Heart right ventricle (tissue), 16 donors: Measurements from ENCODE around the gene NPHP4. TPM values are rescaled to one million over a fixed set of nuclear protein-coding genes. Genes with fewer than 3 reads are reported as not detected.

ENCODE experiments used
- ATAC-seq, 8 donors: fragments of 200-7000 bp; cut with Tn5 transposase; one replicate each; pipeline ENCODE4 v1.9.1; 2020; ENCODE audit warnings: mild to moderate bottlenecking in 8 of 8, moderate library complexity in 8 of 8, moderate number of reproducible peaks in 1 of 8
- DNase-seq, 2 donors: peaks; one replicate each; pipeline ENCODE4 v3.0.0-alpha.2; 2020
- H3K27ac ChIP-seq, 10 donors: fragments of 200-600 bp; sonication (generic) in 2 of 10; one replicate each; pipeline versions ENCODE4 v1.5.0 to v1.8.0; 2020 to 2022; ENCODE audit warnings: mild to moderate bottlenecking in 3 of 10
- H3K27me3 ChIP-seq, 7 donors: fragments of 200-600 bp; one replicate each; pipeline ENCODE4 v1.8.0; 2021 to 2022; ENCODE audit warnings: mild to moderate bottlenecking in 2 of 7
- H3K36me3 ChIP-seq, 9 donors: fragments of 200-600 bp; sonication (generic) in 1 of 9; one replicate each; pipeline versions ENCODE4 v1.5.0 to v1.8.0; 2020 to 2022; ENCODE audit warnings: mild to moderate bottlenecking in 2 of 9
- H3K4me1 ChIP-seq, 9 donors: fragments of 200-600 bp; sonication (generic) in 1 of 9; one replicate each; pipeline versions ENCODE4 v1.5.0 to v1.8.0; 2020 to 2022; ENCODE audit warnings: mild to moderate bottlenecking in 4 of 9
- H3K4me3 ChIP-seq, 10 donors: fragments of 200-600 bp; sonication (generic) in 2 of 10; one replicate each; pipeline versions ENCODE4 v1.5.0 to v1.8.0; 2020 to 2022; ENCODE audit warnings: mild to moderate bottlenecking in 7 of 10, moderate library complexity in 2 of 10
- H3K9me3 ChIP-seq, 11 donors: fragments of 200-600 bp in 10 of 11; sonication (generic) in 2 of 11; one replicate each; pipeline versions ENCODE4 v1.5.0 to v1.8.0; 2013 to 2022; ENCODE audit warnings: mild to moderate bottlenecking in 2 of 11, control low read depth in 1 of 11, moderate library complexity in 1 of 11
- WGBS, 2 donors: extraction: QIAGEN DNeasy Blood & Tissue Kit; methylation state at CpG; one replicate each; pipeline ENCODE4 v1.1.7; 2013; ENCODE audit warnings: inconsistent platforms in 1 of 2; 5-methylcytosine and 5-hydroxymethylcytosine counted together
- intact Hi-C, 10 donors: fragments of 100-400 bp; cut with DNase I; formaldehyde crosslinking; loops; one replicate each; pipeline versions ENCODE4 v1.11.1 to v1.14.2; 2022
- polyA plus RNA-seq, 2 donors: library from polyadenylated mRNA; stranded (reverse); fragments of 200-250 nt; gene quantifications; one replicate each; pipeline ENCODE4 v1.2.3, GENCODE V29; 2013
- total RNA-seq, 10 donors: library from RNA; stranded (reverse); fragmentation: NEBNext Ultra II Directional in 3 of 10; extraction: Animal tissue kit (Norgen Biotek cat#: 25700) in 3 of 10; gene quantifications; one replicate each; pipeline versions ENCODE4 v1.2.1 to v1.2.4, GENCODE V29; 2021 to 2023
- TF ChIP-seq, protein P1 (sequence below), 9 donors: fragments of 200-600 bp; sonication (generic) in 2 of 9; IDR thresholded peaks; one replicate each; pipeline versions ENCODE4 v1.5.0 to v1.8.0; 2021 to 2022; ENCODE audit warnings: antibody characterized with exemption in 9 of 9, mild to moderate bottlenecking in 5 of 9, moderate library complexity in 1 of 9
- donor health status: Arrhythmogenic right ventricular cardiomyopathy.
- donor health status: ischemic (EF 13 %, LVEDD 7.1; RV severe dilation, severe dysfunction).
- donor health status: healthy with polysubstance abuse.
- donor health status: DM: no; HTN: yes; CAD: no.
- donor health status: DM: no; HTN: no; CAD: no.
- donor health status: ischemic (EF 25% LVEDD 6.9; RV normal size, moderate dysfunction).
- donor health status: ischemic (EF 25% LVEDD 5.7; RV mildly dilated, moderate dysfunction).
- donor health status: healthy.
- donor health status: DM: yes; HTN: yes; CAD: no.
- donor health status: Ischemic cardiomyopathy.
- donor health status: ischemic (EF 35%, LVEDD 5.7; RV mildly dilated, moderate dysfunction).
- donor health status: nonischemic (EF 11% LVEDD 7.7; RV severe dilation, severe dysfunction).
- donor health status: DM: yes; HTN: yes; CAD: no.
- donor health status: PGD.
- donor health status: ischemic (EF 29% LVEDD 5.4; RV normal size, mild dysfunction).
- donor health status: nonischemic (EF 23%, LVEDD 6.1; RV moderate dilation, normal function).

Gene NPHP4
- total and polyA plus RNA-seq, 12 donors: 2.4 to 5.7 (median 3.3) TPM

- TF ChIP-seq, protein P1, sequence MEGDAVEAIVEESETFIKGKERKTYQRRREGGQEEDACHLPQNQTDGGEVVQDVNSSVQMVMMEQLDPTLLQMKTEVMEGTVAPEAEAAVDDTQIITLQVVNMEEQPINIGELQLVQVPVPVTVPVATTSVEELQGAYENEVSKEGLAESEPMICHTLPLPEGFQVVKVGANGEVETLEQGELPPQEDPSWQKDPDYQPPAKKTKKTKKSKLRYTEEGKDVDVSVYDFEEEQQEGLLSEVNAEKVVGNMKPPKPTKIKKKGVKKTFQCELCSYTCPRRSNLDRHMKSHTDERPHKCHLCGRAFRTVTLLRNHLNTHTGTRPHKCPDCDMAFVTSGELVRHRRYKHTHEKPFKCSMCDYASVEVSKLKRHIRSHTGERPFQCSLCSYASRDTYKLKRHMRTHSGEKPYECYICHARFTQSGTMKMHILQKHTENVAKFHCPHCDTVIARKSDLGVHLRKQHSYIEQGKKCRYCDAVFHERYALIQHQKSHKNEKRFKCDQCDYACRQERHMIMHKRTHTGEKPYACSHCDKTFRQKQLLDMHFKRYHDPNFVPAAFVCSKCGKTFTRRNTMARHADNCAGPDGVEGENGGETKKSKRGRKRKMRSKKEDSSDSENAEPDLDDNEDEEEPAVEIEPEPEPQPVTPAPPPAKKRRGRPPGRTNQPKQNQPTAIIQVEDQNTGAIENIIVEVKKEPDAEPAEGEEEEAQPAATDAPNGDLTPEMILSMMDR (IDR thresholded peaks at IDR 0.05): peak; percentile 27 to 74 (median 64)
- no peak for DNase-seq
- Histone ChIP-seq H3K4me1 (peaks cover 0 to 6% (median 0%) of the 10 kb centered on the region in 9 donors), H3K36me3 (peaks cover 0 to 4% (median 0%) of the 10 kb centered on the region in 9 donors), H3K9me3 (no peaks in the 10 kb centered on the region), H3K27ac (no peak overlapping the region), H3K27me3 (no peaks in the 10 kb centered on the region), H3K4me3 (no peak overlapping the region)
- WGBS, 2 donors: 50 to 54% methylated on average over 11 of the region's 11 CpGs
- ATAC-seq: peak in 5 of 8 donors; percentile 27 to 61 (median 53)
- intact Hi-C loops: loop anchor here in 5 of 10 donors (1.0 to 10.0 kb wide), 4 partner anchors 404 to 1261 kb away; partner anchors contain the start of gene AJAP1 (in 1 of the 5)
Observed at GRCh38 chr1:5915587-5916571, 76.3 kb downstream of the NPHP4 start.

- Histone ChIP-seq H3K4me3 (no peak overlapping the region), H3K4me1 (peaks cover 0 to 6% (median 0%) of the 10 kb centered on the region in 9 donors), H3K27me3 (no peaks in the 10 kb centered on the region), H3K36me3 (peaks cover 0 to 4% (median 0%) of the 10 kb centered on the region in 9 donors), H3K27ac (no peak overlapping the region), H3K9me3 (no peaks in the 10 kb centered on the region)
- intact Hi-C loops: loop anchor here in 5 of 10 donors (1.0 to 10.0 kb wide), 3 partner anchors 403 to 1260 kb away; partner anchors contain the start of gene AJAP1 (in 1 of the 5)
- TF ChIP-seq, protein P1 (IDR thresholded peaks at IDR 0.05): no peak
- ATAC-seq: no peak
- DNase-seq: no peak
- 88 to 90% methylated on average over 14 of the region's 14 CpGs for WGBS, 2 donors
Observed at GRCh38 chr1:5914676-5915365, 77.4 kb downstream of the NPHP4 start.

DNA sequence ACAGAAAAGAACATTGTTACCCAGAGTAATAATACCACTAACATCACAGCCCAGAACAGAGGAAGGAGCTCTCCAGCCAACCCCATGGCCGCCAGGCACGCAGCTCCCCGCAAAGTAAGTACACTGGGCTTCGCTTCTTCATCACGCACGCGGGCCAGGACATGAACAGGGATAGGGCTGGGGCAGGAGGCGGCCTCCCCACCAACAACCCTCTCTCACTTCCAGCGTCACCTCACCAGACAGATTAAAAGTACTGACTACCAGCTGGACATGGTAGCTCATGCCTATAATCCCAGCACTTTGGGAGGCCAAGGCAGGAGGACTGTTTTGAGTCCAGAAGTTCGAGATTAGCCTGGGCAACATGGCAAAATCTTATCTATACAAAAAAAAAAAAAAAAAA lies 78.3 kb downstream of the NPHP4 start:
- no peaks in the 10 kb centered on the region for H3K27me3 ChIP-seq
- no peak for ATAC-seq
- TF ChIP-seq, protein P1 (IDR thresholded peaks at IDR 0.05): no peak
- DNase-seq: no peak
- H3K4me3 ChIP-seq: no peak overlapping the region
- H3K36me3 ChIP-seq: peaks cover 0 to 4% (median 0%) of the 10 kb centered on the region in 9 donors
- no peak overlapping the region for H3K27ac ChIP-seq
- 94 to 98% methylated on average over 10 of the region's 10 CpGs for WGBS, 2 donors
- H3K9me3 ChIP-seq: no peaks in the 10 kb centered on the region
- intact Hi-C loops: loop anchor here in 2 of 10 donors (5.0 to 10.0 kb wide), 2 partner anchors 402 to 1259 kb away; partner anchors contain the start of gene AJAP1 (in 1 of the 2)
- peaks cover 0 to 6% (median 0%) of the 10 kb centered on the region in 9 donors for H3K4me1 ChIP-seq
